OCI-LY7 (cell line): ENCODE data around the gene RGCC. TPM values are rescaled to one million over a fixed set of nuclear protein-coding genes. Genes with fewer than 3 reads are reported as not detected.

Experiments used
- BruUV-seq: library from RNA; stranded (reverse); fragments of 400-500 nt; replicated peaks from 2 replicates; lab custom pipeline; 2021; lab: Mats Ljungman, UMichigan
- CTCF ChIA-PET: fragments of 300-600 bp; sonication (Branson Sonifier 250); formaldehyde crosslinking; loops from one replicate; lab custom pipeline; 2022; ENCODE audit warnings: antibody characterized with exemption; ENCODE audit not compliant: unreplicated experiment; lab: Charles Lee
- POLR2A ChIA-PET: fragments of 300-600 bp; sonication (Branson Sonifier 250); formaldehyde crosslinking; loops from one replicate; lab custom pipeline; 2022; ENCODE audit warnings: antibody characterized with exemption; lab: Charles Lee
- DNase-seq: peaks from one replicate; pipeline ENCODE4 v3.0.0-alpha.2; 2015; ENCODE audit warnings: low spot score
- H2AFZ ChIP-seq: fragments of 200-600 bp; sonication (generic), shearing (Covaris generic); 2 replicates; pipeline ENCODE4 v1.6.1; 2014; ENCODE audit warnings: mild to moderate bottlenecking, antibody characterized with exemption, low read length, moderate library complexity
- H3K27ac ChIP-seq: fragments of 200-600 bp; sonication (generic); 2 replicates; pipeline ENCODE4 v1.5.1; 2014; ENCODE audit warnings: mixed run types, low read depth, mild to moderate bottlenecking, moderate library complexity, low read length, inconsistent platforms; ENCODE audit not compliant: poor library complexity, severe bottlenecking
- H3K36me3 ChIP-seq: fragments of 200-600 bp; sonication (generic); 2 replicates; pipeline ENCODE4 v1.6.1; 2014; ENCODE audit warnings: mild to moderate bottlenecking, antibody characterized with exemption, low read length, moderate library complexity, mixed read lengths; ENCODE audit not compliant: insufficient read depth
- H3K4me1 ChIP-seq: fragments of 200-600 bp; sonication (generic); 2 replicates; pipeline ENCODE4 v1.5.1; 2014; ENCODE audit warnings: mild to moderate bottlenecking, low read length; ENCODE audit not compliant: insufficient read depth, poor library complexity, severe bottlenecking
- H3K4me2 ChIP-seq: fragments of 200-600 bp; sonication (generic); 2 replicates; pipeline ENCODE4 v1.6.1; 2014; ENCODE audit warnings: mild to moderate bottlenecking, low read length
- H3K4me3 ChIP-seq: fragments of 200-600 bp; sonication (generic); 2 replicates; pipeline ENCODE4 v1.5.1; 2014; ENCODE audit warnings: mild to moderate bottlenecking, low read depth, low read length; ENCODE audit not compliant: poor library complexity, severe bottlenecking
- H3K79me2 ChIP-seq: fragments of 200-600 bp; sonication (generic); 2 replicates; pipeline ENCODE4 v1.6.1; 2016; ENCODE audit warnings: low read depth, mild to moderate bottlenecking, low read length, moderate library complexity, mixed read lengths; ENCODE audit not compliant: insufficient read depth
- H3K9me2 ChIP-seq: fragments of 200-600 bp; sonication (generic); 2 replicates; pipeline ENCODE4 v1.6.1; 2016; ENCODE audit warnings: mild to moderate bottlenecking, low read length, mixed read lengths; ENCODE audit not compliant: insufficient read depth
- H3K9me3 ChIP-seq: fragments of 200-600 bp; sonication (generic); 2 replicates; pipeline ENCODE4 v1.6.1; 2014; ENCODE audit warnings: mild to moderate bottlenecking, mixed run types, low read length, mixed read lengths
- H4K20me1 ChIP-seq: fragments of 200-600 bp; sonication (generic); 2 replicates; pipeline ENCODE4 v1.6.1; 2014; ENCODE audit warnings: mild to moderate bottlenecking, antibody characterized with exemption, low read length, moderate library complexity, mixed read lengths; ENCODE audit not compliant: insufficient read depth
- EZH2phosphoT487 ChIP-seq: fragments of 200-600 bp; sonication (generic); IDR thresholded peaks from 2 replicates; pipeline ENCODE4 v1.6.1; 2018; ENCODE audit warnings: low read depth, borderline replicate concordance, mild to moderate bottlenecking, mixed run types, antibody characterized with exemption, low read length, moderate library complexity, mixed read lengths
- intact Hi-C: fragments of 100-400 bp; cut with micrococcal nuclease; formaldehyde crosslinking; loops from one replicate; pipeline ENCODE4 v1.10.0; 2022; ENCODE audit not compliant: unreplicated experiment
- total RNA-seq, 2 experiments: library from RNA; depleted of rRNA in 1 of 2; stranded (reverse); fragments of >200 nt in 1 of 2; shearing (Covaris generic) in 1 of 2; gene quantifications; 2 replicates each; pipeline ENCODE4 v1.2.3, GENCODE V29; 2014 to 2022
- TF ChIP-seq, protein P1 (sequence below): fragments of 200-600 bp; sonication (generic); conservative IDR thresholded peaks from 2 replicates; pipeline ENCODE4 v1.5.1; 2014; ENCODE audit warnings: mild to moderate bottlenecking, antibody characterized with exemption, low read length, moderate library complexity, mixed read lengths

Gene RGCC
- total RNA-seq, 2 experiments from 2014 or later, result 101 to 274 TPM

DNA sequence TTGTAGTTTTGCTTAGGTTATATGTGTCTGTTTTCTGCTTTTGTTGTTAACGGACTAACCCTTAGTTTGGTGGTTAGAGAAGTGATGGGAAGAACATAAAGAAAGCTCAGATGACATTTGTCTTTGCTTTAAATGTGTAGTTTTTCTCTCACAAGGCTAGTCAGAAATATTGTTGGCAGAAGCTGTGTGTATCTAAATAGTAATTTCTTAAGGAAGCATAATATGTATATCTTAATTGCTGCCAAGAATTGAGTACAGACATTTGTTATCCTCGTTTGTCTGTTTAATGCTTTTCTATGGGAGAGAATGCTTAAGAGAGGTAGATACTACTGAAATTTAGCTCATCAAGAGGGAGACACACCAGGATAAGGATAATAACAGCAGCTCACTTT, 2.7 kb downstream of the RGCC start:
- Histone ChIP-seq H3K79me2 (peaks cover 73% of the 10 kb centered on the region), H3K4me1 (peaks cover 57% of the 10 kb centered on the region), H3K4me2 (peak overlapping the region; percentile 94), H3K36me3 (peaks cover 67% of the 10 kb centered on the region), H4K20me1 (peaks cover 5% of the 10 kb centered on the region; the same call in 1 of the 2 replicates), H3K9me2 (no peaks in the 10 kb centered on the region), H3K9me3 (no peaks in the 10 kb centered on the region), H3K27ac (peak overlapping the region; percentile 95), H3K4me3 (peak overlapping the region; percentile 85), H2AFZ (no peak overlapping the region)
- POLR2A ChIA-PET, result interaction anchor here (0.6 to 5.1 kb wide), 22 partner anchors 11 to 814 kb away, joined by 3 to 82 read pairs (median 4); partner anchors contain the start of genes AKAP11 and WBP4
- CTCF ChIA-PET, result interaction anchor here (1.0 to 3.1 kb wide), 5 partner anchors 33 to 193 kb away, joined by 4 to 24 read pairs (median 5); no protein-coding TSS in a partner anchor
- BruUV-seq, result TSS peak; percentile 48
- no peak for DNase-seq
- TF ChIP-seq EZH2phosphoT487, result no peak
- intact Hi-C loops, result loop anchor here (2.0 to 10.0 kb wide), 4 partner anchors 398 to 815 kb away; partner anchors contain the start of genes AKAP11 and WBP4

DNA sequence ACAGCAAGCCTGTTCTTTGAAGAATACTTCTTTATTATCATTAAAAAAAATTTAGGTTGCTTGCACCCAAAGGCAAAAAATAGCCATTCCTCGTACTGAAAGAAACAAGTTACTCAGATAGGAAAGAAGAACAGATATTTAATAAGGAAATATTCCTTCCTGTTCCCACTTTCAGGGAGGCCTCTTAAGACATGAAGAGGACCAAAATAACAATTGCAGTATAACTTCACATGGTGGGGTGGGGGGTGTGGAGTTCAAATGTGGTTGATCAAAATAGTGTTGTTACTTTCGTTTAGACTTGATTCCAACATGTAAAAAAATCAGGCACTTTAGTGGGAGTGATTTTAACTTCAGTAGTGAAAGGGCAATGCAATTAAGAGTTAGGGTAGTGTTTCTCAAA, 3.6 kb downstream of the RGCC start:
- CTCF ChIA-PET, result interaction anchor here (3.1 kb wide), 1 partner anchor 40 kb away, joined by 24 read pairs; no protein-coding TSS in a partner anchor
- POLR2A ChIA-PET, result interaction anchor here (0.7 to 5.1 kb wide), 11 partner anchors 31 to 811 kb away, joined by 3 to 82 read pairs (median 12); partner anchors contain the start of gene AKAP11

DNA sequence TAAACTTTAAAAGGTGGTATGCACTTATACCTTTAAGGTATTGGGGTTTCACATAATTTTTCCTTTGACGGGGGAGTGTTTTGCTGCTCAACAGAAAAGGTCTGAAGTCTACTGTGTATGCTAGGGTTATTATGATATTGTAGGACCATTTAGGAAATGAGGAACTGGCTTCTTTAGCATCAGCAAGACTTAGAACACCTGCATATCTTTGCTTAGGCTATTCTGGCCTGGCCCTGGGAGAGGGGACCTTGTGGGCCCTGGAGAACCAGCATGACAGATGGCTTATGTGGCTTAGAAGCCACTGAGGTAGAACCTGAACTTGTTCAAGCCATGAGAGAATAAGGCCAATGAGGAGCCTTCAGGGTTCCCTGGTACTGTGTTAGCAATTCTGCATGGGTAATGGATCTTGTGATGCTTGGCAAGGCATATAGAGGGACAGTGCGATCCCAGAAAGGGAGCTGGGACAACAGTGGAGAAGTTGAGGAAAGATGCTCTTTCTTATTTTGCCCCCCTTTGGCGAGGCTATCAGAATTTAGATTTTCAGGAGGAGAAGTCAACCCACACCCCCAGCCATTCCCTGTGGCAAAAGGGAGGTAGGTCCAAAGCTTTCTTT, 4.3 kb downstream of the RGCC start:
- H3K9me2 ChIP-seq, result no peaks in the 10 kb centered on the region
- H4K20me1 ChIP-seq, result peaks cover 5% of the 10 kb centered on the region; the same call in 1 of the 2 replicates
- peak overlapping the region; percentile 95 for H3K27ac ChIP-seq
- peak overlapping the region; percentile 94 for H3K4me2 ChIP-seq
- ChIA-PET POLR2A (interaction anchor here (0.6 to 1.5 kb wide), 5 partner anchors 40 to 474 kb away, joined by 3 to 5 read pairs (median 3); no protein-coding TSS in a partner anchor), CTCF (interaction anchor here (1.0 kb wide), 1 partner anchor 38 kb away, joined by 4 read pairs; no protein-coding TSS in a partner anchor)
- H3K36me3 ChIP-seq, result peaks cover 81% of the 10 kb centered on the region
- intact Hi-C loops, result loop anchor here (1.0 to 10.0 kb wide), 5 partner anchors 41 to 813 kb away; partner anchors contain the start of genes AKAP11 and WBP4
- no peak for TF ChIP-seq EZH2phosphoT487
- TF ChIP-seq, protein P1, sequence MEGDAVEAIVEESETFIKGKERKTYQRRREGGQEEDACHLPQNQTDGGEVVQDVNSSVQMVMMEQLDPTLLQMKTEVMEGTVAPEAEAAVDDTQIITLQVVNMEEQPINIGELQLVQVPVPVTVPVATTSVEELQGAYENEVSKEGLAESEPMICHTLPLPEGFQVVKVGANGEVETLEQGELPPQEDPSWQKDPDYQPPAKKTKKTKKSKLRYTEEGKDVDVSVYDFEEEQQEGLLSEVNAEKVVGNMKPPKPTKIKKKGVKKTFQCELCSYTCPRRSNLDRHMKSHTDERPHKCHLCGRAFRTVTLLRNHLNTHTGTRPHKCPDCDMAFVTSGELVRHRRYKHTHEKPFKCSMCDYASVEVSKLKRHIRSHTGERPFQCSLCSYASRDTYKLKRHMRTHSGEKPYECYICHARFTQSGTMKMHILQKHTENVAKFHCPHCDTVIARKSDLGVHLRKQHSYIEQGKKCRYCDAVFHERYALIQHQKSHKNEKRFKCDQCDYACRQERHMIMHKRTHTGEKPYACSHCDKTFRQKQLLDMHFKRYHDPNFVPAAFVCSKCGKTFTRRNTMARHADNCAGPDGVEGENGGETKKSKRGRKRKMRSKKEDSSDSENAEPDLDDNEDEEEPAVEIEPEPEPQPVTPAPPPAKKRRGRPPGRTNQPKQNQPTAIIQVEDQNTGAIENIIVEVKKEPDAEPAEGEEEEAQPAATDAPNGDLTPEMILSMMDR, result no peak
- peaks cover 70% of the 10 kb centered on the region for H3K4me1 ChIP-seq
- H3K9me3 ChIP-seq, result no peaks in the 10 kb centered on the region
- BruUV-seq, result no TSS peak
- H3K79me2 ChIP-seq, result peaks cover 88% of the 10 kb centered on the region
- H2AFZ ChIP-seq, result no peak overlapping the region
- DNase-seq, result peak; percentile 97
- peak overlapping the region; percentile 85 for H3K4me3 ChIP-seq

More for the DNA sequence above, 3.6 kb downstream of the RGCC start:
- peaks cover 5% of the 10 kb centered on the region; the same call in 1 of the 2 replicates for H4K20me1 ChIP-seq
- H3K27ac ChIP-seq, result peak overlapping the region; percentile 95
- no peaks in the 10 kb centered on the region for H3K9me2 ChIP-seq
- peak overlapping the region; percentile 94 for H3K4me2 ChIP-seq
- H3K36me3 ChIP-seq, result peaks cover 74% of the 10 kb centered on the region
- intact Hi-C loops, result loop anchor here (1.0 to 10.0 kb wide), 5 partner anchors 41 to 814 kb away; partner anchors contain the start of genes AKAP11 and WBP4
- no peak for DNase-seq
- H3K9me3 ChIP-seq, result no peaks in the 10 kb centered on the region
- peaks cover 81% of the 10 kb centered on the region for H3K79me2 ChIP-seq
- no peak for TF ChIP-seq EZH2phosphoT487
- TF ChIP-seq, protein P1, result no peak
- TSS peak; percentile 77 for BruUV-seq
- H3K4me1 ChIP-seq, result peaks cover 66% of the 10 kb centered on the region
- H3K4me3 ChIP-seq, result peak overlapping the region; percentile 85
- no peak overlapping the region for H2AFZ ChIP-seq
